ENCODE measurements around the gene MIX23.

Gene MIX23

GRCh38 chr3:122353215-122353614 is 29.8 kb downstream of the MIX23 start:
- POLR2A ChIA-PET: no interaction called here
- CTCF ChIA-PET: no interaction called here

GRCh38 chr3:122351612-122352011 is 31.4 kb downstream of the MIX23 start:
- Histone ChIP-seq H3K36me3 (ENCODE audit: control insufficient read depth in 2 of 2, insufficient read depth in 1 of 2, low read length in 2 of 2) (no peaks in the 10 kb centered on the region), H3K4me3 (ENCODE audit: low read depth, low read length) (no peak overlapping the region), H3K27ac (ENCODE audit: extremely low read depth, low read depth, low read length) (no peak overlapping the region), H3K9me3 (ENCODE audit: control insufficient read depth, insufficient read depth, low read depth, low read length) (no peaks in the 10 kb centered on the region), H3K4me1 (ENCODE audit: control insufficient read depth, insufficient read depth, low read length) (no peaks in the 10 kb centered on the region)
- CTCF ChIA-PET: interaction anchor here (0.6 kb wide), 1 partner anchor 46 kb away, joined by 3 read pairs; no protein-coding TSS in a partner anchor
- POLR2A ChIA-PET: no interaction called here
- TF ChIP-seq ZNF843 (tag by site-specific recombination; IDR thresholded peaks at IDR 0.05) (no peak), ZBTB44 (tag by site-specific recombination; IDR thresholded peaks at IDR 0.05) (no peak), ZNF664 (tag by site-specific recombination; IDR thresholded peaks at IDR 0.05) (no peak), ZNF580 (tag by site-specific recombination; IDR thresholded peaks at IDR 0.05) (no peak), ZEB2 (tag by site-specific recombination; IDR thresholded peaks at IDR 0.05) (no peak), ZNF768 (tag by site-specific recombination; IDR thresholded peaks at IDR 0.05) (no peak), ZFP37 (tag by site-specific recombination; IDR thresholded peaks at IDR 0.05) (no peak), ZNF600 (tag by site-specific recombination; IDR thresholded peaks at IDR 0.05) (no peak), ZNF654 (tag by site-specific recombination; IDR thresholded peaks at IDR 0.05; ENCODE audit: low read depth) (no peak), GLIS1 (tag by site-specific recombination; IDR thresholded peaks at IDR 0.05) (no peak), ZNF433 (tag by site-specific recombination; IDR thresholded peaks at IDR 0.05; ENCODE audit: low read depth) (no peak), ZNF555 (tag by site-specific recombination; conservative IDR thresholded peaks at IDR 0.05) (no peak), MEIS1 (CRISPR knock-in tag; IDR thresholded peaks at IDR 0.05; ENCODE audit: borderline replicate concordance) (no peak), ZNF629 (tag by site-specific recombination; IDR thresholded peaks at IDR 0.05) (no peak), ZNF596 (tag by site-specific recombination; IDR thresholded peaks at IDR 0.05) (no peak), ZNF514 (tag by site-specific recombination; IDR thresholded peaks at IDR 0.05) (no peak)

More at GRCh38 chr3:122353215-122353614, 29.8 kb downstream of the MIX23 start:
- H3K9me3 ChIP-seq (ENCODE audit: control insufficient read depth, insufficient read depth, low read depth, low read length): no peaks in the 10 kb centered on the region
- no peaks in the 10 kb centered on the region for H3K4me1 ChIP-seq (ENCODE audit: control insufficient read depth, insufficient read depth, low read length)
- H3K36me3 ChIP-seq (ENCODE audit: control insufficient read depth in 2 of 2, insufficient read depth in 1 of 2, low read length in 2 of 2): peaks cover 0 to 4% of the 10 kb centered on the region in 2 experiments; a peak in 1 of 3 replicates
- TF ChIP-seq ZNF138 (tag by site-specific recombination; IDR thresholded peaks at IDR 0.05; ENCODE audit: borderline replicate concordance) (no peak), ZNF391 (tag by site-specific recombination; IDR thresholded peaks at IDR 0.05; ENCODE audit: borderline replicate concordance, low read depth) (no peak), ZNF398 (tag by site-specific recombination; IDR thresholded peaks at IDR 0.05) (no peak), ZNF404 (tag by site-specific recombination; IDR thresholded peaks at IDR 0.05) (no peak), ZNF423 (tag by site-specific recombination; IDR thresholded peaks at IDR 0.05) (no peak), ZNF114 (tag by site-specific recombination; IDR thresholded peaks at IDR 0.05) (no peak), ZNF518A (tag by site-specific recombination; conservative IDR thresholded peaks at IDR 0.05; ENCODE audit: low read depth) (no peak), ZNF175 (tag by site-specific recombination; IDR thresholded peaks at IDR 0.05) (no peak)
- no peak overlapping the region for H3K27ac ChIP-seq (ENCODE audit: extremely low read depth, low read depth, low read length)
- H3K4me3 ChIP-seq (ENCODE audit: low read depth, low read length): no peak overlapping the region
